Cardiac fibroblast (primary cell): Measurements from ENCODE around the gene GOSR2.

ENCODE experiments used
- DNase-seq, 2 donors: peaks; one replicate each; pipeline versions ENCODE4 v3.0.0 to v3.0.0-alpha.2; 2010; ENCODE audit warnings: low read depth in 2 of 2
- H3K4me3 ChIP-seq, 2 donors: replicated peaks in 1 of 2; 1 replicate in 1 of 2; 2 replicates in 1 of 2; pipeline ENCODE4 v1.5.1; 2011; ENCODE audit warnings: low read depth in 2 of 2, low read length in 2 of 2, mild to moderate bottlenecking in 2 of 2, moderate library complexity in 1 of 2
- CTCF ChIP-seq: IDR thresholded peaks from one replicate; pipeline ENCODE4 v1.5.1; 2011; ENCODE audit warnings: low read depth, mild to moderate bottlenecking, low read length, inconsistent platforms

Gene GOSR2

GRCh38 chr17:46947216-46947615, 24.3 kb downstream of the GOSR2 start:
- TF ChIP-seq CTCF: no peak
- H3K4me3 ChIP-seq: no peak overlapping the region
- no peak for DNase-seq

DNA sequence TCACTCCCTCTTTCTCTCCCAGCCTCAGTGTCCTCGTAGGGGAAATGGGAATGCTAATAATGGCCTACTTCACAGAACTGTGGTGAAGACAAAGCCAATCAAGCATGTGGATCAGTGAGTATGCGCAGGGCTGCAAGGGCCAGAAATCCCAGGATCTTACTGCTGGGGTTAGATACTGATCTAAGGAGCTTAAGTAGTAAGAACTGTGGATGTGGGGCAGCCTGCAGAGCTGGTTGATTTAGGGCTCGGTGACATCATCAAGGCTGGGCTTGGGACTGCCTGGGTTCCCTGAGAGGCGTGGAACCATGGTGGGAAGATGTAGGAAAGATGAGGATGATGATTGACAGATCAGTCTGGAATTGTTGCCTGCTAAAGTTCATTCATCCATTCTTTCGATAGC, 25.6 kb downstream of the GOSR2 start:
- no peak for TF ChIP-seq CTCF
- DNase-seq: no peak
- no peak overlapping the region for H3K4me3 ChIP-seq

DNA sequence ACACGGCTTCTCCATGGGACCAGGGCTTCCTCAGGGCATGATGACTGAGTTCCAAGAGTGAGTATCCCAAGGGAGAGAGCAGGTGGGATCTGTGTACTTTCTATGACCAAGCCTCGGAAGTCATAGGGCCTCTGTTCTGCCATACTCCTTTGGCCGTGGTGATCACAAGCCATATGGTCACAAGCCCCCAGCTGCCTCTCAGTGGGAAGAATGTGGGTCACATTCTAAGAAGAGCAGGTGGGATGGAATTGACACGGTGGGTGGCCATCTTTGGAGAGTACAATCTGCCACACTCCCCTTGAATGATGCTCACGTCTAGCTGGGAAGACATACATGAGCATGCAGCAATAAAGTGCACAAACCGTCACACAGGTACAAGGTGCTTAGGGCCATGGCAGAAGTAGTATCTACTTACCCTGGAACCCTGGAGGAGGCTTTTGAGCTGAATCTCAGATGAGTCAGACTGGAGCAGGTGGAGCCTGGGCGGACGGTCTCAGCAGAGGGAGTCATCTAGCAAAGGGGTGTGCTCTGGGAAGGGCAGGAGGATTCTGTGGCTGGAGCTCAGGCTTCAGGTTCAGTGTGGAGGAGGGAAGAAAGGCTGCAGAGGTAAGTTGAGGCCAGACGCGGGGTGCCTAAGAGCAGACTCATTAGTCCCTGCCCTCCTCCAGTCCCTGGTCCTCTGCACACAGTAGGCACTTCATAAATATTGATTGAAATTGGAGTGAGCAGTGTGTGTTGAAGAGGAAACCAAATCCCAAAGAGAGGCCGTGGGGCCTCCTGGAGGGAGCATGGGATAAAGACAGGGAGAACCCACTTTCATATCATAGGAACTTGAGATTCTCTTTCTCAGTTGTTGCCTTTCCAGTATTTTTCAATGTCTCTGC, 26.6 kb downstream of the GOSR2 start:
- DNase-seq: no peak
- H3K4me3 ChIP-seq: no peak overlapping the region
- no peak for TF ChIP-seq CTCF

DNA sequence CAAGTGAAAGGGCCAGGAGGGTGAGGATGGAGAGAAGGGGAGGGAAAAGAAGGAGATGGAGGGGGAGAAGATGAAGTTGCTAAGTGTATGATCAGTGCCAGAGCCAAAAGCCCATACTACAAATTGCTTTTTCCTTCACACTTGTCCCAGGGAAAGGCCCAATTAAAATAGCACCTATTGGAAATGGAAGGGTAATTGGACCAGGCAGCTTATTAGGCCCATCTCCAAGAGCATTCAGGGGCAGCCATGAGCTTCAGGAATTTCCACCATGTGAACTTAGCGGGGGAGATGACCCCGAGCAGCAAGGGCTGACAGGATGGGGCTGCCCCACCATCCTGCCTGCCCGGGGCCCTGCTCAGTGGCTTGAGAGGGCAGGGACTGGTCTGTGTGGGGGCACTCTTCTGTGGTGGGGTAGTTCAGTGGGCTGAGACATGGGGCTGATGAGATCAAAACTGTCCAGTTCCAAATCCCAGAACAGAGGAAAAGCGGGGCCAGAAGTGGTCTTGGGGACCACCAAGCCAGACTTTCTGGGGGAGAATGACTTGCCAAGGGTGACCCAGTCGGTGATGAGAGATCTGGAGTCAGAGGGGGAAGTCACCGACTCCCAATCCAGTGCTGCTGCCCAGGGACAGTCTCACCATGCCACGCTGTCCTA, 27.5 kb downstream of the GOSR2 start:
- no peak for DNase-seq
- no peak for TF ChIP-seq CTCF
- no peak overlapping the region for H3K4me3 ChIP-seq

DNA sequence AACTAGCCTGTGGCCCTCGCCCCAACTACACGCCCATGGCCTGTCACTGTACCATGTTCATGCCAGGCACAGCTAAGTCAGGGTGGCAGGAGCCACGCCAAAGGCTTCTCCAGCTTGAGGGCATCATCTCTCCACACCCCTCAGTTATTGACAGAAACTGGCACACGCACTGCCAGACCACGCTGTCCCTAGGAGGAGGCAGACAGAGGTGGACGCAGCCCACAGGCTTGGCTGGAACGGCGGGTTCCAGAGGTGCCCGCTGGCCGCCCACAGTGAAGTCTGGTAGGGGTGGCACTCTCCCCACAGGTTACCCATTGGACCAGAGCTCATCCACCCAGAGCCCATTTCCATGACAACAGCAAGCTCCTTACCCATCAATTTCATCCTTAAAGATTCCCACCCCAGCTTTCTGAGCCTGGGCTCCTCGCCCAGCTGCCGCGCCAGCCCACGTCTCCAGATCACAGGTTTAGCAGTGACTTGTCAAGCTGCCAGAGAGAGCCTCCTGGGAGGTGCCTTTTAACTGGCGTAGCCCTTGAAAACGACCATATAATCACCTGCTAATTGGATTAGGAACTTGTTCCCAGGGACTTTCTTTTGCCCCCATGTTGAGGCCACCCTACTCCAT, 28.1 kb downstream of the GOSR2 start:
- DNase-seq: no peak
- no peak for TF ChIP-seq CTCF

DNA sequence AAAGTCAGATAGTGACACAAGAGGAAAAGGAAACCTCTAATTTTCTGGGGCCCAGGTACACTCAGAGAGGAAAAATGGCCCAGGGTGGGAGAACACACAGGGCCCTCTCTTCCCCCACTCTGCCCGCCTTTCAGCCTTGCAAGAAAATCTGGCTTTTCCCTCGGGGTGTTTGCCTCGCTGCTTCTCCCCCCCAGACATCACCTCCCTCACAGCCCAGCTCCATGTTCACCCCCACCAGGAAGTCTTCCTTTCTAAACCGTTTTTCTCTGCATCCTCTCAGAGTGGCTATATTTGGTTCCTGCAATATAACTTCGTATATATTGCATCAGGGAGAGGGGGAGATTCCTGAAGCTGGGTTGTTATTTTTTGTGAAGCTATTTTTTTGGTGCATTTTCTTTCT, 28.7 kb downstream of the GOSR2 start:
- no peak for DNase-seq
- TF ChIP-seq CTCF: no peak
- no peak overlapping the region for H3K4me3 ChIP-seq

More for the DNA sequence above, 28.1 kb downstream of the GOSR2 start:
- no peak overlapping the region for H3K4me3 ChIP-seq
